ENCODE measurements around the gene MPV17. TPM values are rescaled to one million over a fixed set of nuclear protein-coding genes. Genes with fewer than 3 reads are reported as not detected.

The MPV17 gene, protein sequence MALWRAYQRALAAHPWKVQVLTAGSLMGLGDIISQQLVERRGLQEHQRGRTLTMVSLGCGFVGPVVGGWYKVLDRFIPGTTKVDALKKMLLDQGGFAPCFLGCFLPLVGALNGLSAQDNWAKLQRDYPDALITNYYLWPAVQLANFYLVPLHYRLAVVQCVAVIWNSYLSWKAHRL
- 51.1 TPM for total RNA-seq
- polyA plus RNA-seq = 94.1 TPM
- long read RNA-seq, donor 1, partial matches to known transcripts = 0 of 1 reads
- long read RNA-seq, donor 1, other reads (novel, unspliced or antisense) = 0 of 1 reads
- long read RNA-seq, donor 2, transcript MPV17-201 (7 exons, 998 nt) = minor isoform, 13 of 86 reads
- long read RNA-seq, donor 2, transcript MPV17-203 (8 exons, 1,005 nt) = major isoform, 30 of 86 reads
- long read RNA-seq, donor 2, partial matches to known transcripts = 32 of 86 reads
- long read RNA-seq, donor 2, other reads (novel, unspliced or antisense) = 0 of 86 reads
- long read RNA-seq, donor 3, transcript MPV17-203 (8 exons, 1,005 nt) = major isoform, 14 of 34 reads
- long read RNA-seq, donor 3, partial matches to known transcripts = 11 of 34 reads
- long read RNA-seq, donor 3, other reads (novel, unspliced or antisense) = 0 of 34 reads
- long read RNA-seq, donor 4, partial matches to known transcripts = 0 of 12 reads
- long read RNA-seq, donor 4, other reads (novel, unspliced or antisense) = 0 of 12 reads
- long read RNA-seq, donor 5, transcript MPV17-203 (8 exons, 1,005 nt) = major isoform, 27 of 57 reads
- long read RNA-seq, donor 5, transcript MPV17-201 (7 exons, 998 nt) = minor isoform, 5 of 57 reads
- long read RNA-seq, donor 5, partial matches to known transcripts = 15 of 57 reads
- long read RNA-seq, donor 5, other reads (novel, unspliced or antisense) = 0 of 57 reads
- long read RNA-seq, donor 6, transcript MPV17-203 (8 exons, 1,005 nt) = major isoform, 15 of 37 reads
- long read RNA-seq, donor 6, partial matches to known transcripts = 14 of 37 reads
- long read RNA-seq, donor 6, other reads (novel, unspliced or antisense) = 0 of 37 reads
- long read RNA-seq, donor 7, transcript MPV17-203 (8 exons, 1,005 nt) = major isoform, 14 of 17 reads
- long read RNA-seq, donor 7, partial matches to known transcripts = 0 of 17 reads
- long read RNA-seq, donor 7, other reads (novel, unspliced or antisense) = 0 of 17 reads
- long read RNA-seq, donor 8, partial matches to known transcripts = 0 of 4 reads
- long read RNA-seq, donor 8, other reads (novel, unspliced or antisense) = 0 of 4 reads
- long read RNA-seq, donor 9, transcript MPV17-203 (8 exons, 1,005 nt) = major isoform, 8 of 22 reads
- long read RNA-seq, donor 9, partial matches to known transcripts = 8 of 22 reads
- long read RNA-seq, donor 9, other reads (novel, unspliced or antisense) = 0 of 22 reads
- long read RNA-seq, donor 10, transcript MPV17-203 (8 exons, 1,005 nt) = major isoform, 6 of 17 reads
- long read RNA-seq, donor 10, partial matches to known transcripts = 7 of 17 reads
- long read RNA-seq, donor 10, other reads (novel, unspliced or antisense) = 0 of 17 reads

DNA sequence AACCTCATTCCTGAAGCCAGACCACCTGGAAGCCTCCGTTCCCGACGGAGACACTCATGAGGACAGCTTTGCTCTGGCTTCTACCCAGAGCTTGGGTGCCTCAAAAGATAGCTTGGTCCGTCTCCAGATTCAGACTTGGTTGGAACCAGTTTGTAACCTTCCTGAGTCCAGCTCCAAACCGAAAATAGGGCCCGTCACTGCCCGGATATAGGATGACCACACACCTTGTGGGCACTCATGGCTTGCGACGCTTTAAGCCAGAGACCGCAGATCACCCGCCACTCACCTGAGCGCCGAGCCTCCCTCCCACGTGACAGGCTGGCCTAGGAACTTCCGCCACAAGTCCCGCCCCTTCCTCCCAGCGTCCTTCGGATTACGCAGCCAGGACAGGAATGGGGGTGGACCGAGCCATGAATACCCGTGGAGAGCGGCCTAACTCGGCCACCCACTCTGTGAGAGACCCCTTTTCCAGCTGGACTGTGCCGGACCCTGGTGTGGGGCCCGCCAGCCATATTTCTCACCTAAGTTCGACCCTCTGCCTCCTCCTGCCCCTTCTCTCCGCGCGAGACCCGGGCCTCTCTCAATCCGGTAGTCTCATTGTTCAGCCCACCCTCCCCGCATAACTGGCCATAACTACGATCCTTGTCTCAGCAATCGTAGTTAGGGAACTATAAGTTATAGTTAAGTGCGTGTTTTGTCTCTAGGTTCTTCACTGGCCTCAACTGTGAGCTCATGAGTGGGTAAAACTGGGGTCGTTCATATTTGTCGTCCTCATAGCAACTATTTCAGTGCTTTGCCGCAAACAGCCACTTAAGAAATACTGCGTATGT, at the start of gene MPV17:
Gene MPV17 (minus strand): TSS at position 332 of the 830 bp plus-strand sequence. CDS start 580 bp downstream, outside the sequence.
- Histone ChIP-seq H3K4me3 (ENCODE audit: low read length in 2 of 2) (peak within 1 kb of the TSS; percentile 66 to 88), H3K27ac (ENCODE audit: low read depth in 1 of 2, low read length in 1 of 2) (peak within 1 kb of the TSS; percentile 58 to 92), H3K27me3 (ENCODE audit: control insufficient read depth in 2 of 2, insufficient read depth in 1 of 2, low read length in 1 of 2) (no peaks in the 10 kb centered on the region), H3K36me3 (ENCODE audit: control insufficient read depth in 2 of 2, insufficient read depth in 2 of 2, low read length in 1 of 2) (peaks cover 16 to 20% of the 10 kb centered on the region in 2 donors), H3K9me3 (ENCODE audit: control insufficient read depth in 2 of 2, insufficient read depth in 1 of 2, low read length in 1 of 2) (no peaks in the 10 kb centered on the region), H3K4me1 (ENCODE audit: control insufficient read depth in 2 of 2, insufficient read depth in 2 of 2, low read length in 2 of 2) (peaks cover 14% of the 10 kb centered on the region in 2 donors)
- peak; percentile 68 to 92 (median 79) for DNase-seq (ENCODE audit: low read depth in 6 of 9, low spot score in 9 of 9)
- under 1% methylated on average over 39 of the region's 39 CpGs for WGBS

- H3K9me3 ChIP-seq (ENCODE audit: control insufficient read depth in 2 of 2, insufficient read depth in 1 of 2, low read length in 1 of 2) = no peaks in the 10 kb centered on the region
- 1% methylated on average over 46 of the region's 46 CpGs for WGBS
- peak overlapping the region; percentile 76 to 82 for H3K27ac ChIP-seq (ENCODE audit: low read depth in 1 of 2, low read length in 1 of 2)
- H3K4me1 ChIP-seq (ENCODE audit: control insufficient read depth in 2 of 2, insufficient read depth in 2 of 2, low read length in 2 of 2) = peaks cover 11 to 29% of the 10 kb centered on the region in 2 donors
- no peaks in the 10 kb centered on the region for H3K27me3 ChIP-seq (ENCODE audit: control insufficient read depth in 2 of 2, insufficient read depth in 1 of 2, low read length in 1 of 2)
- peak overlapping the region; percentile 90 to 95 for H3K4me3 ChIP-seq (ENCODE audit: low read length in 2 of 2)
- peaks cover 51 to 63% of the 10 kb centered on the region in 2 donors for H3K36me3 ChIP-seq (ENCODE audit: control insufficient read depth in 2 of 2, insufficient read depth in 2 of 2, low read length in 1 of 2)
- peak in 3 of 9 donors; percentile 22 to 51 (median 32) for DNase-seq (ENCODE audit: low read depth in 6 of 9, low spot score in 9 of 9)
Measured at GRCh38 chr2:27370816-27371620, 48.1 kb upstream of the MPV17 start.

GRCh38 chr2:27370026-27370815, 47.3 kb upstream of the MPV17 start, which contains the start of the genes EIF2B4 and SNX17:
EIF2B4 (minus strand) TSS chr2:27370338; CDS start chr2:27370314, 24 bp downstream.
SNX17 (plus strand) TSS chr2:27370616; CDS start chr2:27370744, 128 bp downstream.
- peaks cover 50 to 63% of the 10 kb centered on the region in 2 donors for H3K36me3 ChIP-seq (ENCODE audit: control insufficient read depth in 2 of 2, insufficient read depth in 2 of 2, low read length in 1 of 2)
- H3K4me3 ChIP-seq (ENCODE audit: low read length in 2 of 2) = peak within 1 kb of the TSS; percentile 90 to 95
- H3K9me3 ChIP-seq (ENCODE audit: control insufficient read depth in 2 of 2, insufficient read depth in 1 of 2, low read length in 1 of 2) = no peaks in the 10 kb centered on the region
- DNase-seq (ENCODE audit: low read depth in 6 of 9, low spot score in 9 of 9) = peak; percentile 95 to 99 (median 99)
- H3K27ac ChIP-seq (ENCODE audit: low read depth in 1 of 2, low read length in 1 of 2) = peak within 1 kb of the TSS; percentile 82 to 88
- H3K27me3 ChIP-seq (ENCODE audit: control insufficient read depth in 2 of 2, insufficient read depth in 1 of 2, low read length in 1 of 2) = no peaks in the 10 kb centered on the region
- H3K4me1 ChIP-seq (ENCODE audit: control insufficient read depth in 2 of 2, insufficient read depth in 2 of 2, low read length in 2 of 2) = peaks cover 11 to 29% of the 10 kb centered on the region in 2 donors
- WGBS = under 1% methylated on average over 85 of the region's 85 CpGs

- H3K27me3 ChIP-seq (ENCODE audit: control insufficient read depth in 2 of 2, insufficient read depth in 1 of 2, low read length in 1 of 2) = no peaks in the 10 kb centered on the region
- H3K36me3 ChIP-seq (ENCODE audit: control insufficient read depth in 2 of 2, insufficient read depth in 2 of 2, low read length in 1 of 2) = peaks cover 46 to 59% of the 10 kb centered on the region in 2 donors
- H3K4me1 ChIP-seq (ENCODE audit: control insufficient read depth in 2 of 2, insufficient read depth in 2 of 2, low read length in 2 of 2) = peaks cover 11 to 29% of the 10 kb centered on the region in 2 donors
- 2% methylated on average over 18 of the region's 18 CpGs for WGBS
- no peaks in the 10 kb centered on the region for H3K9me3 ChIP-seq (ENCODE audit: control insufficient read depth in 2 of 2, insufficient read depth in 1 of 2, low read length in 1 of 2)
- H3K27ac ChIP-seq (ENCODE audit: low read depth in 1 of 2, low read length in 1 of 2) = peak overlapping the region; percentile 82 to 88
- peak in 1 of 9 donors; percentile 15 for DNase-seq (ENCODE audit: low read depth in 6 of 9, low spot score in 9 of 9)
- H3K4me3 ChIP-seq (ENCODE audit: low read length in 2 of 2) = peak overlapping the region; percentile 90 to 95
Measured at GRCh38 chr2:27369471-27370025, 46.7 kb upstream of the MPV17 start.

GRCh38 chr2:27363933-27364332, 41.0 kb upstream of the MPV17 start:
- no peak overlapping the region for H3K27ac ChIP-seq (ENCODE audit: low read depth in 1 of 2, low read length in 1 of 2)
- no peaks in the 10 kb centered on the region for H3K27me3 ChIP-seq (ENCODE audit: control insufficient read depth in 2 of 2, insufficient read depth in 1 of 2, low read length in 1 of 2)
- H3K4me3 ChIP-seq (ENCODE audit: low read length in 2 of 2) = no peak overlapping the region
- H3K4me1 ChIP-seq (ENCODE audit: control insufficient read depth in 2 of 2, insufficient read depth in 2 of 2, low read length in 2 of 2) = peaks cover 2% of the 10 kb centered on the region in 2 donors
- WGBS = 93% methylated on average over 2 of the region's 2 CpGs
- no peak for DNase-seq (ENCODE audit: low read depth in 6 of 9, low spot score in 9 of 9)
- H3K36me3 ChIP-seq (ENCODE audit: control insufficient read depth in 2 of 2, insufficient read depth in 2 of 2, low read length in 1 of 2) = peaks cover 43 to 45% of the 10 kb centered on the region in 2 donors
- no peaks in the 10 kb centered on the region for H3K9me3 ChIP-seq (ENCODE audit: control insufficient read depth in 2 of 2, insufficient read depth in 1 of 2, low read length in 1 of 2)

GRCh38 chr2:27362678-27363420, 40.0 kb upstream of the MPV17 start:
- Histone ChIP-seq H3K36me3 (ENCODE audit: control insufficient read depth in 2 of 2, insufficient read depth in 2 of 2, low read length in 1 of 2) (peaks cover 39 to 40% of the 10 kb centered on the region in 2 donors), H3K27ac (ENCODE audit: low read depth in 1 of 2, low read length in 1 of 2) (no peak overlapping the region), H3K4me3 (ENCODE audit: low read length in 2 of 2) (no peak overlapping the region), H3K4me1 (ENCODE audit: control insufficient read depth in 2 of 2, insufficient read depth in 2 of 2, low read length in 2 of 2) (peaks cover 0 to 4% of the 10 kb centered on the region in 2 donors), H3K27me3 (ENCODE audit: control insufficient read depth in 2 of 2, insufficient read depth in 1 of 2, low read length in 1 of 2) (no peaks in the 10 kb centered on the region), H3K9me3 (ENCODE audit: control insufficient read depth in 2 of 2, insufficient read depth in 1 of 2, low read length in 1 of 2) (no peaks in the 10 kb centered on the region)
- 98% methylated on average over 4 of the region's 4 CpGs for WGBS
- DNase-seq (ENCODE audit: low read depth in 6 of 9, low spot score in 9 of 9) = no peak
